H9 (cell line): ENCODE results near the gene C4orf46. TPM values are rescaled to one million over a fixed set of nuclear protein-coding genes. Genes with fewer than 3 reads are reported as not detected.

Experiments used
- DNase-seq: peaks from one replicate; pipeline ENCODE4 v3.0.0-alpha.2; 2017
- H2AFZ ChIP-seq: one replicate; pipeline ENCODE4 v1.6.1; 2013; ENCODE audit warnings: mild to moderate bottlenecking, low read length, control low read depth, moderate library complexity
- H2AK5ac ChIP-seq: 2 replicates; pipeline ENCODE4 v1.6.1; 2013; ENCODE audit warnings: low read length, control low read depth, mixed read lengths; ENCODE audit not compliant: insufficient read length
- H2BK120ac ChIP-seq: one replicate; pipeline ENCODE4 v1.6.1; 2013; ENCODE audit warnings: low read depth, mild to moderate bottlenecking, low read length, control low read depth, inconsistent platforms; ENCODE audit not compliant: poor library complexity, severe bottlenecking
- H2BK12ac ChIP-seq: 2 replicates; pipeline ENCODE4 v1.6.1; 2013; ENCODE audit warnings: low read length, control low read depth, mixed read lengths, low read depth; ENCODE audit not compliant: insufficient read length
- H2BK15ac ChIP-seq: 2 replicates; pipeline ENCODE4 v1.6.1; 2013; ENCODE audit warnings: low read depth, low read length, control low read depth
- H2BK20ac ChIP-seq: one replicate; pipeline ENCODE4 v1.6.1; 2013; ENCODE audit warnings: low read depth, mild to moderate bottlenecking, low read length, control low read depth, inconsistent platforms; ENCODE audit not compliant: poor library complexity, severe bottlenecking
- H2BK5ac ChIP-seq: 2 replicates; pipeline ENCODE4 v1.6.1; 2013; ENCODE audit warnings: low read length, control low read depth, mixed read lengths; ENCODE audit not compliant: insufficient read length
- H3K14ac ChIP-seq: 2 replicates; pipeline ENCODE4 v1.6.1; 2013; ENCODE audit warnings: low read length, control low read depth; ENCODE audit not compliant: insufficient read depth
- H3K18ac ChIP-seq: 2 replicates; pipeline ENCODE4 v1.6.1; 2013; ENCODE audit warnings: low read depth, mild to moderate bottlenecking, mixed read lengths, low read length, control low read depth; ENCODE audit not compliant: insufficient read length
- H3K23ac ChIP-seq: 2 replicates; pipeline ENCODE4 v1.6.1; 2013; ENCODE audit warnings: low read length, control low read depth, mixed read lengths, low read depth; ENCODE audit not compliant: insufficient read length
- H3K23me2 ChIP-seq: 2 replicates; pipeline ENCODE4 v1.6.1; 2013; ENCODE audit warnings: low read depth, mild to moderate bottlenecking, mixed read lengths, low read length, control low read depth; ENCODE audit not compliant: insufficient read length, poor library complexity, severe bottlenecking
- H3K27ac ChIP-seq: 2 replicates; pipeline ENCODE4 v1.5.1; 2013; ENCODE audit warnings: low read length, control low read depth, mixed read lengths, low read depth; ENCODE audit not compliant: insufficient read length
- H3K27me3 ChIP-seq: 2 replicates; pipeline ENCODE4 v1.6.1; 2013; ENCODE audit warnings: low read length, control low read depth, inconsistent platforms; ENCODE audit not compliant: insufficient read depth
- H3K4ac ChIP-seq: 2 replicates; pipeline ENCODE4 v1.6.1; 2013; ENCODE audit warnings: low read depth, mild to moderate bottlenecking, control low read depth, inconsistent platforms, low read length, moderate library complexity
- H3K4me1 ChIP-seq: 2 replicates; pipeline ENCODE4 v1.6.1; 2013; ENCODE audit warnings: low read length, control low read depth, inconsistent platforms; ENCODE audit not compliant: insufficient read depth
- H3K4me2 ChIP-seq: 2 replicates; pipeline ENCODE4 v1.6.1; 2013; ENCODE audit warnings: low read length, control low read depth, mixed read lengths; ENCODE audit not compliant: insufficient read length, insufficient read depth
- H3K56ac ChIP-seq: 2 replicates; pipeline ENCODE4 v1.6.1; 2013; ENCODE audit warnings: low read depth, mild to moderate bottlenecking, mixed read lengths, low read length, control low read depth; ENCODE audit not compliant: insufficient read length
- H3K79me1 ChIP-seq: 2 replicates; pipeline ENCODE4 v1.6.1; 2013; ENCODE audit warnings: low read depth, mild to moderate bottlenecking, moderate library complexity, low read length, control low read depth, inconsistent platforms; ENCODE audit not compliant: insufficient read depth, poor library complexity, severe bottlenecking
- H3K79me2 ChIP-seq: 2 replicates; pipeline ENCODE4 v1.6.1; 2013; ENCODE audit warnings: low read length, control low read depth, inconsistent platforms; ENCODE audit not compliant: insufficient read depth
- H3K9ac ChIP-seq: 2 replicates; pipeline ENCODE4 v1.6.1; 2013; ENCODE audit warnings: low read length, control low read depth, mixed read lengths; ENCODE audit not compliant: insufficient read length; ENCODE audit errors: extremely low read depth
- H3K9me3 ChIP-seq: one replicate; pipeline ENCODE4 v1.6.1; 2013; ENCODE audit warnings: low read depth, low read length, inconsistent platforms; ENCODE audit not compliant: control insufficient read depth
- H3T11ph ChIP-seq: one replicate; pipeline ENCODE4 v1.6.1; 2013; ENCODE audit warnings: mild to moderate bottlenecking, low read length, control low read depth, inconsistent platforms
- H4K20me1 ChIP-seq: one replicate; pipeline ENCODE4 v1.6.1; 2013; ENCODE audit not compliant: control insufficient read depth, insufficient read length, insufficient read depth
- H4K5ac ChIP-seq: 2 replicates; pipeline ENCODE4 v1.6.1; 2013; ENCODE audit warnings: low read depth, mild to moderate bottlenecking, mixed read lengths, low read length, control low read depth; ENCODE audit not compliant: insufficient read length
- H4K8ac ChIP-seq: replicated peaks from 2 replicates; pipeline ENCODE4 v1.6.1; 2013; ENCODE audit warnings: low read length, control low read depth, mixed read lengths, low read depth; ENCODE audit not compliant: insufficient read length
- H4K91ac ChIP-seq: 2 replicates; pipeline ENCODE4 v1.6.1; 2013; ENCODE audit warnings: low read depth, mild to moderate bottlenecking, moderate library complexity, mixed read lengths, low read length, control low read depth; ENCODE audit not compliant: insufficient read length
- H3K27ac Mint-ChIP-seq, 3 experiments: 2 replicates in 2 of 3; 3 replicates in 1 of 3; pipeline ENCODE4 v1.8.0; 2020 to 2021; ENCODE audit warnings: mixed read lengths in 3 of 3, mild to moderate bottlenecking in 1 of 3, moderate library complexity in 1 of 3
- H3K27me3 Mint-ChIP-seq: 2 replicates; pipeline ENCODE4 v1.8.0; 2021; ENCODE audit warnings: low read depth, mild to moderate bottlenecking, moderate library complexity, mixed read lengths
- H3K36me3 Mint-ChIP-seq, 3 experiments: 2 replicates in 2 of 3; 3 replicates in 1 of 3; pipeline ENCODE4 v1.8.0; 2020 to 2021; ENCODE audit warnings: low read depth in 3 of 3, mixed read lengths in 3 of 3; ENCODE audit not compliant: insufficient read depth in 1 of 3
- H3K4me1 Mint-ChIP-seq, 2 experiments: 2 replicates each; pipeline ENCODE4 v1.8.0; 2020; ENCODE audit warnings: mixed read lengths in 2 of 2
- H3K4me3 Mint-ChIP-seq, 2 experiments: 2 replicates in 1 of 2; 3 replicates in 1 of 2; pipeline ENCODE4 v1.8.0; 2020 to 2021; ENCODE audit warnings: mild to moderate bottlenecking in 2 of 2, mixed read lengths in 2 of 2, moderate library complexity in 1 of 2
- H3K9me3 Mint-ChIP-seq, 2 experiments: 2 replicates in 1 of 2; 3 replicates in 1 of 2; pipeline ENCODE4 v1.8.0; 2020; ENCODE audit warnings: mild to moderate bottlenecking in 2 of 2, mixed read lengths in 2 of 2, moderate library complexity in 1 of 2
- CTCF ChIP-seq: fragments of 200-600 bp; sonication (generic); conservative IDR thresholded peaks from 3 replicates; pipeline ENCODE4 v1.8.0; 2021; ENCODE audit warnings: antibody characterized with exemption, mild to moderate bottlenecking
- WGBS: extraction: QIAGEN DNeasy Blood & Tissue Kit; methylation state at CpG from one replicate; pipeline ENCODE4 v1.1.7; 2013; ENCODE audit warnings: missing lambda C conversion rate, low lambda C conversion rate, mixed read lengths; ENCODE audit not compliant: insufficient read length; ENCODE audit errors: extremely low coverage; 5-methylcytosine and 5-hydroxymethylcytosine counted together
- total RNA-seq: library from RNA; stranded (reverse); gene quantifications from 2 replicates; pipeline ENCODE4 v1.2.1, GENCODE V29; 2021

The C4orf46 gene
- total RNA-seq, 1 experiment from 2014 or later: 19.6 TPM

GRCh38 chr4:158652920-158653319 is 18.8 kb downstream of the C4orf46 start:
- Mint-ChIP-seq H3K4me1 (peaks cover 9 to 10% of the 10 kb centered on the region in 2 experiments), H3K4me3 (no peak overlapping the region)
- no peak overlapping the region for H3K4me2 ChIP-seq

More at GRCh38 chr4:158652920-158653319, 18.8 kb downstream of the C4orf46 start:
- Histone ChIP-seq H3K79me1 (no peaks in the 10 kb centered on the region), H2BK5ac (no peak overlapping the region), H3K56ac (no peak overlapping the region), H2BK120ac (no peak overlapping the region), H4K91ac (no peak overlapping the region), H2BK12ac (no peak overlapping the region), H2BK20ac (no peak overlapping the region), H3K9ac (no peak overlapping the region), H3T11ph (no peak overlapping the region), H3K27me3 (no peaks in the 10 kb centered on the region), H3K14ac (no peak overlapping the region), H3K23me2 (no peaks in the 10 kb centered on the region), H3K4ac (no peak overlapping the region), H2BK15ac (no peak overlapping the region), H3K27ac (no peak overlapping the region), H2AFZ (no peak overlapping the region), H3K18ac (no peak overlapping the region), H2AK5ac (no peak overlapping the region), H3K23ac (no peak overlapping the region), H4K5ac (no peak overlapping the region), H3K9me3 (no peaks in the 10 kb centered on the region), H3K79me2 (no peaks in the 10 kb centered on the region), H3K4me1 (peaks cover 3% of the 10 kb centered on the region; the same call in 1 of the 2 replicates), H4K8ac (no peak overlapping the region), H4K20me1 (no peaks in the 10 kb centered on the region)
- no peak for DNase-seq
- WGBS: no CpG with 5 or more reads among the region's 2 CpGs
- H3K9me3 Mint-ChIP-seq: peaks cover 1% of the 10 kb centered on the region in 2 experiments; a peak in 4 of 5 replicates
- 0 out of 7 replicates have a peak, but pooled peaks cover 0 to 1% (median 1%) of the 10 kb centered on the region in 3 experiments for H3K36me3 Mint-ChIP-seq
- H3K27ac Mint-ChIP-seq: no peak overlapping the region
- TF ChIP-seq CTCF: no peak
- H3K27me3 Mint-ChIP-seq: peaks cover 5% of the 10 kb centered on the region
